Vein endothelial cell (primary cell): ENCODE data around the gene WDFY1. TPM values are rescaled to one million over a fixed set of nuclear protein-coding genes. Genes with fewer than 3 reads are reported as not detected.

Experiments
- total RNA-seq: library from RNA; depleted of rRNA; stranded (reverse); fragments of >200 nt; gene quantifications from 2 replicates; pipeline ENCODE4 v1.2.3, GENCODE V29; 2012

The WDFY1 gene, protein sequence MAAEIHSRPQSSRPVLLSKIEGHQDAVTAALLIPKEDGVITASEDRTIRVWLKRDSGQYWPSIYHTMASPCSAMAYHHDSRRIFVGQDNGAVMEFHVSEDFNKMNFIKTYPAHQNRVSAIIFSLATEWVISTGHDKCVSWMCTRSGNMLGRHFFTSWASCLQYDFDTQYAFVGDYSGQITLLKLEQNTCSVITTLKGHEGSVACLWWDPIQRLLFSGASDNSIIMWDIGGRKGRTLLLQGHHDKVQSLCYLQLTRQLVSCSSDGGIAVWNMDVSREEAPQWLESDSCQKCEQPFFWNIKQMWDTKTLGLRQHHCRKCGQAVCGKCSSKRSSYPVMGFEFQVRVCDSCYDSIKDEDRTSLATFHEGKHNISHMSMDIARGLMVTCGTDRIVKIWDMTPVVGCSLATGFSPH
- 112 and 127 TPM in 2 replicates for total RNA-seq

DNA sequence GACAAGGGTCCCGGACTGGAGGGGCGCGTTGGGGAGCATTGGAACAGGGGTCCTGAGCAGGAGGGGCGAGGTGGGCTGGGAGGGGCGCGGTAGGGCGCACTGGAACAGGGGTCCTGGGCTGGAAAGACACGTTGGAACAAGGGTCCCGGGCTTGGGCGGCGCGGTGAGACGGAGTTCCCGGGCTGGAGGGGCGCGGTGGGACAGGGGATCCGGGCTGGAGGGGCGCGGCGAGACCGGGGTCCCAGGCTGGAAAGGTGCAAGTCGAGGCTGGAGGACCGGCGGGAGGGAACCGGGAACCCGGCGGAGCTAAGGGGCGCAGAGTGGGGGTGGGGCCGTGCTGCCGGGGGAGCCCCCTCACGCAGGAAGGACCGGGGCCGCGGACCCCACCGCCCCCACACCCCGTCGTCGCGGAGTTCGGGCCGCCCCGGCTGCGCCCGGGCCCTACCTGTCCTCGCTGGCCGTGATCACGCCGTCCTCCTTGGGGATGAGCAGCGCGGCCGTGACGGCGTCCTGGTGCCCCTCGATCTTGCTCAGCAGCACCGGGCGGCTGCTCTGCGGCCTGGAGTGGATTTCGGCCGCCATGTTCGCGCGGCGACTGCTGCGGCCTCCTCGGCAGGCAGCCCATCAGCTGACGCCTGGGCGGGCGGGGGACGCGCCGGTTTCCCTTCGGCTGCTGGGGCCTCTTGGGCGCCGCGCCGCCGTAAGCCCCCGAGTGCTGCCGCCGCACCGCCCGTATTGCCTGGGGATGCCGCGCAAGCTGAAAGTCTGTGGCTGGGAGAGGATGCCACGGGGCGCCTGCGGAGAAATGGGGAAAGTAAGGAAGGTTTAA is at the start of gene WDFY1:
Gene WDFY1, minus strand, starts transcription at position 633 of the 829 bp plus-strand sequence. Its CDS starts 51 bp downstream, at position 582.

DNA sequence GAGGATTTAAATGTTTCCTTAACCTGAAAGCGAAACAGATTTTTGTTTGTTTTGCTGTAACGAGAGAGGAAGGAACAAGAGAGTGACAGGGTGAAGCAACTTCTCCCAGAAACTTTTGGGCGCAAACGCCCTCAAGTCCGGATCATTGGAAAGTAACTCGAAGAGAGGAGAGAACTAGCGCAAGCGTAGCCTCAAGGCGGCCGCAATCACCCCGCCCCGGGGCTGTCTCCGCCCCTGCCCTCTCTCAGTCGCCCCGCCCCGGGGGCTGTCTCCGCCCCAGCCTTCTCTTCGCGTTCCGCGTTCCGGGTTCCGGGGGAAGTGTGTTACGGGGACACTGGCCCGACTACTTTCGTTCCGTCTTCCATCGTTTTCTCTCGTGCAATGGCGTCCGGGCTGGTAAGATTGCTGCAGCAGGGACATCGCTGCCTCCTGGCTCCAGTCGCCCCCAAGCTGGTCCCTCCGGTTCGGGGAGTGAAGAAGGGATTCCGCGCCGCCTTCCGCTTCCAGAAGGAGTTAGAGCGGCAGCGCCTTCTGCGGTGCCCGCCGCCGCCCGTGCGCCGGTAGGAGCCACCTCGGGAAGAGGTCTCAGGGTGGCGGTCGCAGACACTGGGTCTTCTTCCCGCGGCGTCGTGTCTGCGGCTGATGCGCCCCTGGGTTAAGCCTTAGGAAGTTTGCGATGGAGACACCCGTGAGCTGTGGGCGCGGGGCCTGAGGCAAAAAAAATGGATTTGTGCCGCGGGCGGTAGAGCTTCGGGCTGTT is 12.1 kb upstream of the WDFY1 start, which contains the start of gene MRPL44:
Gene MRPL44, plus strand, starts transcription at position 372 of the 760 bp plus-strand sequence. Its CDS starts 10 bp downstream, at position 382.

DNA sequence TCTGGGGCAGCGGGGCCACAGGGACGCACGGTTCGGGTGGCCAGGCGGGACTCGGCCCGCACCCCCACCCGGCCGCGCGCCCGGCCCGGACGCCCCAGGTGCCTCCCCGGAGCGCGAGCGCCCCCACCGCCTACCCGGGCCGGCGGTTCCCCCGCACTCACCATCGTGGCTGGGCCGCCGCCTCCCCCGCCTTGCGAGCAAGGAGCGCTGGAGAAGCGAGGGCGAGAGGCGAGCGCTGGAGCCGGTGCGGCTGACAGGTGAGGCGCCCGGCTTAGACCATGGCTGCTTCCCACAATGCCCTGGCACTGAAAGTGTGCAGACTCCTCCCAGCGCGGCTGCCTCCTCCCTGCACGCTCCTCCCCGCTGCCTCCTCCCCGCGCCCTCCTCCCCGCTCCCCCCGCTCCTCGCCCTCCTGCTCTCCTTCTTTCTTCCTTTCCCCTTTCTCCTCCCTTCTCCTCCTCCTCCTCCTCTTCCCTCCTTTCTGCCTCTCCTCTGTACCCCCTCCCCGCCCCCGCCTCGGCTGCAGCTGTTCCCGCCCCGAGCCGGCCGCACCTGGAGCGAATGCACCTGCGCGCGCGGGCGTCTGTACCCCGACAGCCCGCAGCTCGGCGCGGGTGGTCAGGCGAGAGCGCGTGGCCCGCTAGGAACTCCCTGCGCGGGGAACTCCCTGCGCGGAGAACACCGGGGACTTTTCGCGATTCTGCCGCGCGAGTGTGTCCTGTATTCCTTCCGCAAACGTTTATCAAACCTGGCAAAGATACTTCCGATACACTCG is 107.7 kb downstream of the WDFY1 start, which contains the start of gene AP1S3:
Gene AP1S3, minus strand, starts transcription at position 296 of the 775 bp plus-strand sequence. Its CDS starts 132 bp downstream, at position 164.

Other genes with a start within 250 kb of the WDFY1 start
- gene AP1S3, start 107.8 kb downstream of the WDFY1 start, total RNA-seq = 2.9 and 4.8 TPM in 2 replicates
- gene MRPL44, start 12.1 kb upstream of the WDFY1 start, total RNA-seq = 30.7 and 36.6 TPM in 2 replicates
- gene SERPINE2, start 94.0 kb upstream of the WDFY1 start, total RNA-seq = 2.0 and 10.6 TPM in 2 replicates